VCaP (cell line): ENCODE results near the gene IRF6.
"Not testable (repeated sequence)": the region's sequence is repeated elsewhere in the genome, so short reads cannot be mapped to it uniquely, and the experiment has no call there.

Experiments used
- H3K27ac ChIP-seq: fragments of 450-650 bp; 2 replicates; pipeline ENCODE4 v1.5.1; 2017
- CTCF ChIP-seq: fragments of 450-650 bp; conservative IDR thresholded peaks from 2 replicates; pipeline ENCODE4 v1.5.1; 2017; ENCODE audit warnings: mild to moderate bottlenecking, moderate library complexity

Gene IRF6

GRCh38 chr1:209802117-209802779 lies 3.7 kb downstream of the IRF6 start:
- no peak for TF ChIP-seq CTCF

GRCh38 chr1:209800984-209801834 lies 4.7 kb downstream of the IRF6 start:
- H3K27ac ChIP-seq = peak overlapping the region; percentile 73
- TF ChIP-seq CTCF = no peak

More at GRCh38 chr1:209802117-209802779, 3.7 kb downstream of the IRF6 start:
- peak overlapping the region; percentile 73 for H3K27ac ChIP-seq

- no peak; the same call in 1 of the 2 replicates for TF ChIP-seq CTCF
- H3K27ac ChIP-seq = no peak overlapping the region
Observed at GRCh38 chr1:209797978-209798639, 7.8 kb downstream of the IRF6 start.

- H3K27ac ChIP-seq = not testable (repeated sequence)
Observed at GRCh38 chr1:209793711-209794110, 12.2 kb downstream of the IRF6 start.

- no peak for TF ChIP-seq CTCF
- H3K27ac ChIP-seq = no peak overlapping the region
Observed at GRCh38 chr1:209791920-209792319, 14.0 kb downstream of the IRF6 start.

- H3K27ac ChIP-seq = no peak overlapping the region
- no peak for TF ChIP-seq CTCF
Observed at GRCh38 chr1:209790286-209791193, 15.4 kb downstream of the IRF6 start.

GRCh38 chr1:209789245-209789644 lies 16.7 kb downstream of the IRF6 start:
- no peak for TF ChIP-seq CTCF
- peak overlapping the region; percentile 97 for H3K27ac ChIP-seq
